ENCODE measurements around the gene SORBS2.
"Not testable (repeated sequence)": the region's sequence is repeated elsewhere in the genome, so short reads cannot be mapped to it uniquely, and the experiment has no call there.

SORBS2 gene

DNA sequence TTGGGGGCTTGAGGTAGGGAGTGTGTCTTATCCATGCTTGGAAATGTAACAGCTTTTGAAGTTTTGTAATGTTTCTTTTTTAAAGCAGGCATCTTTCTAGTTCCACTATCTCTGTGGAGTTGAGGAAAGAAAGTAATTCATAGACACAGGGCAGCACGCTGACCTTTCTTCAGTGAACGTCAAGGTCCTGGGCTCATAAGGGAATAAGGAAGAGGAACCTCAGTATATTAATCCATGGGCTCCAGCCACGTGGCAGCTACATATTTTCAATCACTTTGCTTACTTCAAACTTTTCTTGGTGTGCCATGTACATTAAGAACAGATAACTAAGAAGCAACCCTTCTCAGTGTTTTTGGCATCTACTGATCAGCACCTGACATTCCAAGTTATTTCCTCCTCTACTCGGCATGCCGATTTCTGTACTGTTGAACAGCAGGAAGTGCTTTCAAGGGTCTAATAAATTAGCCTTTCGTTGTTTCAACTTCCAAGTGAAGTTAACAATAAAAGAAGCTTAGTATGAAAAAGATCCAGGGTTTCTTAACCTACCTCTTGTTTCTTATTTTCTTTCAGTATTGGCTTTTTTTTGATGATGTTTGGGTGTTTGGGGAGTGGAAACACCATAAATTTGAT, 88.2 kb downstream of the SORBS2 start:
- Histone ChIP-seq H3K4me3 (no peak overlapping the region), H3K27ac (peak overlapping the region in 5 of 21 experiments; percentile 3 to 42 (median 10))

DNA sequence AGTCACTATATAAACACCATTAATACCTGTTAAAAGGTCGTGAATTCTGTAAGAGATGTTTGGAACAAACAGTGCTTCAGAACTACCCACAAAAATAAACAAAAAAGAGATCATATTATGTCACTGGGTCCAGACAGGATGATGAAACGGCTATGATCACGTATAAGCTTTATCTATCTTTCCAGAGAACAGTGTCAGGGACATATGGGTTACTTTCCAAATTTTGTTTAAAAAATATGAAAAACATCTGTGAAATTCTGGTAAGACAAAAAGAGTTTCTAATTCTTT, 90.0 kb downstream of the SORBS2 start:
- peak overlapping the region in 2 of 21 experiments; percentile 26 to 68 for H3K27ac ChIP-seq

DNA sequence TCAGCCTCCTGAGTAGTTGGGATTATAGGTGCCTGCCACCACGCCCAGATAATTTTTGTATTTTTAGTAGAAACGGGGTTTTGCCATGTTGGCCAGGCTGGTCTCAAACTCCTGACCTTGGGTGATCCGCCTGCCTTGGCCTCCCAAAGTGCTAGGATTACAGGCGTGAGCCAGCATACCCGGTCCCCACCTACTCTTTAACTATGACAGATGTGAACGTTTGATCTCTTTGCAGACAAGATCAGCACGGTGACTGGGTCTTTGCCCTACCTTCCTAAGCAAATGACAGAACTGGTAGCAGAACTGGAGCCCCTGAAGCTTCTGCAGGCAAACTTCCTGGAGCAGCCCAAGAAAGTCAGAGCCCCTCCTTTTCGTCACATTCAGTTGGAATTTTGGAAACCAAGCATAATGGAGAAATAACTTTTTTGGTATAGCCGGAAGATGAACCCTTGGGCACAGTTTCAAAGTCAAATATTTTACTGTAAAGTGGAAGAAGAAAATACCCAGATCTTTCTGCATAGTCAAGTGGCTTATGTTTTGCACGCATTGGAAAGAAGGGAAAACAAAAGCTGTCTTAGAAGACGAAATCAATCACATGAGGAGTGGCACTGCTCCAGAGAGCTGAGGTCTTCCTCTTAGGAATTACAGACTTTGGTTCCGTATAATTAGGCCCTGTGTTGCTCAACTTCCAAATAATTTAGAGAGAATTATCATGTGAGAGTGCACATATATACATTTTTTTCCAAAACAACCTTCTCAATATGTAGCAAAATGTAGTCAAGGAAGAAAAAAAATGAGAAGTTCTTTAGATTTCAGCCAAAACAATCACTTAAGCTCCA, 90.6 kb downstream of the SORBS2 start:
- peak overlapping the region in 3 of 21 experiments; percentile 26 to 68 (median 33) for H3K27ac ChIP-seq
- H3K4me3 ChIP-seq = no peak overlapping the region

More for the DNA sequence above, 90.0 kb downstream of the SORBS2 start:
- H3K4me3 ChIP-seq = no peak overlapping the region

DNA sequence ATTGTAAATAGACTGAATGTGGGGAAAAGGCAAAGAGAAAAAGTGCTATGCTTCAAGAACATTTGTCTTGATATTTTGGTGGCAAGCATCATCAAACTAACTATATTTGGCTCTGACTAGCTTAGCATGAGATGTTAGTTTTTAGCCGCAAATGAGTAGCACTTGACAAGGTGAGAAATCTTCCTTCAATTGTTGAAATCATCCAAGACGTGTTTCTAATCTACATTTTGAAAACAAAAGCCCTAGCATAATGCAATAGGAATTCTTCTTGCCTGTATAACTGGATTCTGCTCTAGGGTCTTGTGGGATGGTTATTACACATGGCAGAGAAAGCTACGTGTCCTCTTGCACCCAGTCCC, 92.5 kb downstream of the SORBS2 start:
- Histone ChIP-seq H3K4me3 (no peak overlapping the region), H3K27ac (no peak overlapping the region)

DNA sequence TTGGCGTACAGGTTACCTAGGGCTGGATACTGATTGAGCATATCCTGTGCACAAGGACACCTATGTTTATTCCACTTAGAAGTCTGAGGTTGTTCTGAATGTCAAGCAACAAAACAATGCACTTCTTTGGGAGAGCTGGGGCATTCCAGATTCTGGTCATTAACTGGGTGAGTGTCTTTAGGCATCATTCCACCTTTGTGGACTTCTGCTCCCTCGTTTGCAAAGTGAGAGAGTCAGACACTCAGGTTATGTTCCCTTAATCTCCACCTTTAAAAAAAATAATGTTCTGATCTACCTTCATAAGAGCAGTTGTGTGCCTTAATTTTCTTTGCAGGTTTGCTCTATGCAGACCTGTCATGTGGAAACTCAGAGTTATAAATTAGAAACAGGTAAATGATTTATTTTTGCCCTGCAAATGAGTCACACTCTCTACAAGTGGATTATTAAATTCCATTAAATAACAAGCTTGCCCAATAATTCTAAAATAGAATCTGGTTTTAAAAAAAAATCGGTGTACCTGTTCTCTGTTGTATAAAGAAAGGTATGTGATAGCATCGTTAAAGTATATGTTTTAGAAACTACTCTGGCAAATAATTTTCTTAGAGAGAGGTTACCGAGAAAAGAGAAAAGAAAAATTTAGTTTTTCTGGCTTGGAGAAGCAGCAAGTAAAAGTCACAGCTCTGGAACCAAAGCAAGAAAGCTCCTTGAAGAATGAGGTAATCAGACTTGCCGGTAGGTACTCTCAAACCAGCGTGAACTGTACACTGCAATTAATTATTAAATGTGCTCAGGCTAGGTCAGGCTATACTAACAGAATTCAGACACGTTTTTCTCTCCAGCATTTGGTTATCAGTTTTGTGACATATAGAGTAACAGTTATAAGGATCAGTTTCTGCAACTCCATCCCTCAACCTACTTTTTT, 93.2 kb downstream of the SORBS2 start:
- H3K27ac ChIP-seq = no peak overlapping the region

DNA sequence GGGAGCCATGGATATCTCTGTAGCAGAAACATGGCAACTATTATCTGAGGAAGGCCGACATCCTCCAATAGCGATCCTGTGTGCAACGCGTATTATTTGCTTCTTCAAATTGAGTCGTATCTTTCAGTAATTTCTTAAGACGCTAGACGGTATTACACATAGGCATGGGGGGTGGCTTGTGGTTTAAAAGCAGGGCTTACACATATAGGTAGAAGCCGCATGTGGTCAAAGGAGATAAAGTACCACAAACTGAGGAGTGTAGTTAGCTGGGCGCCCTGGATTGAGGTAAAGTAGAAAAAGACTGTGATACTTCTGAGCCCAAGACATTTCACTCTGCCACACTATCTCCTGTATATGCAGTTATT, 94.6 kb downstream of the SORBS2 start:
- Histone ChIP-seq H3K27ac (no peak overlapping the region), H3K4me3 (no peak overlapping the region)

More for the DNA sequence above, 93.2 kb downstream of the SORBS2 start:
- no peak overlapping the region for H3K4me3 ChIP-seq

DNA sequence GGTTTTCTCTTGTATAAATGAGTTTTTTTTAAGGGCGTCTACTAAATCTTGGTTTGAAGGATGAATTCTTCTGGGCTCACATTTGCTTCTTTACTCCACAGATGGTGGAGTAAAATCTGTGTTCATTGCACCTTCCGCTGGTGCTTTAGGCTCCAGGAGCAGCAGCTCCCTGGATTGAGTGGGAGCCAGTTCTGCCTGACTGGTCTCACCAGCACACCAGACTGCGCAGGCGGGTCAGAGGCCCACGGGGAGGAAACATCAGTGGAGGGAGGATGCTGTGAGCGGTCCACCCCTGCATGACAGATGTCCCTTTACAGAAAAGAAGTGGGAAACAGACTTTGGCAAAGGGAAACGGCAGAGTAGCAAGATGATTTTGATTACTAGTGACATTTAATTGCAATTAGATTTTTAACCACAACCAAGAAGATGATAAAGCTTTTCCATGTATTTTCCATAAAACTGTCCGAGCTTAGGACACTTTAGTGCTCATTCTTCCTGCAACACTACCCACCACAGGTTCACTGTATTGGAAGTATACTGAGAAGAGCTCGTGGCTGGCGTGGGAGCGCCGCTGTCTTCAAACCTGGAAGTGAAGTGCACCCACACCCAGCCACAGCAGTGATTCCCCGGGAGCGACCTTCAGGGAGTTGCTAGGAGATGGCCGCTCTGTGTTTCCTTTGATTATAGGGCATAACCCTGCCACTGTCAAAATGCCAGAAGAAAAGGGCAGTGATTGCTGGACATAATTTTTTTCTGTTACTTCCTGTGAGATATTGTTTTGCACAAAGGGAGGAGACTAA, 95.2 kb downstream of the SORBS2 start:
- Histone ChIP-seq H3K27ac (peak overlapping the region in 2 of 21 experiments; percentile 12 to 34), H3K4me3 (no peak overlapping the region)

DNA sequence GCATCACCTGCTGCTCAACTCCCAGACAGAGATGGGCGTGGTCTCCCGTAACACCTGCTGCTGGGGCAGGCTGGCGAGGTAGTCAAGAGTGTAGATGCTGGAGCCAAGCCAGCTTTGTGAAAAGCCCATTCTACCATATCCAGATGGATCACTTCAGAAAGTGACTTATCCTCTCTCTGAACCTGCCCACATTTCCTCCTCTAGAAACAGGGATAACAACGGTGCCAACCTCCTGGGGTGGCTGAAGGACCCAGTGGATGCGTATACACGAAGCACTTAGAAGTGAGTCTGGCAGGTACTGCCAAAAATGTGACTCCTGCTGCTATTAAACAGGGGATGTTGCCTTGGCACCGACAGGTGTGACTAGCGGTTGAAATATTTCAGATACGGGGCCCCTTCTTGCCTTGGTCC, 95.8 kb downstream of the SORBS2 start:
- no peak overlapping the region for H3K4me3 ChIP-seq
- H3K27ac ChIP-seq = peak overlapping the region in 3 of 21 experiments; percentile 5 to 12 (median 12)

DNA sequence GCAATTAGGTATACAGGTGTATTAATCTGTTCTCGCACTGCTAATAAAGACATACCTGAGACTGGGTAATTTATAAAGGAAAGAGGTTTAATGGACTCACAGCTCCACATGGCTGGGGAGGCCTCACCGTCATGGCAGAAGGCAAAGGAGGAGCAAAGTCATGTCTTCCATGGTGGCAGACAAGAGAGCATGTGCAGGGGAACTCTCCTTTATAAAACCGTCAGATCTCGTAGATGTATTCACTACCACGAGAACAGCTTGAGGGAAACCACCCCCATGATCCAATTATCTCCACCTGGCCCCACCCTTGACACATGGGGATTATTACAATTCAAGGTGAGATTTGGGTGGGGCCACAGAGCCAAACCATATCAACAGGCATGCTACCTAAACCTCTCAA, 97.5 kb downstream of the SORBS2 start:
- H3K4me3 ChIP-seq, H3K27ac ChIP-seq: not testable (repeated sequence)

DNA sequence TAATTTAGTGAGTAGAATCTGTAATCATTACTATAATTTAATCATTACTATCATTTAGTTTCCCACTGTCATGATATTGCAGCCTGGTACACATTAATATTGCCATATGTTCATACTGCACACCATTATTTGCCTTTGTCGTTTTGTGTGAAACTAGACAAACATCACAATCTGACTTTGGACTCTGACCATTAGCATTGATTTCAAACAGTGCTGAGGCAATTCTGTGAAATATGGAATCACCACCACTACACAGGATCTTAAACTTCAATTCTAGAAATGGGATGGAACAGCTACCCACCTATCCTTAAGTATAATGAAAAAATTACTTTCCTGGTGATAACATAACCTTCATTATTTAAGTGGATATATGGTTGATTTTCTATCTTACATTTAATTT, 98.3 kb downstream of the SORBS2 start:
- Histone ChIP-seq H3K27ac (no peak overlapping the region), H3K4me3 (no peak overlapping the region)

DNA sequence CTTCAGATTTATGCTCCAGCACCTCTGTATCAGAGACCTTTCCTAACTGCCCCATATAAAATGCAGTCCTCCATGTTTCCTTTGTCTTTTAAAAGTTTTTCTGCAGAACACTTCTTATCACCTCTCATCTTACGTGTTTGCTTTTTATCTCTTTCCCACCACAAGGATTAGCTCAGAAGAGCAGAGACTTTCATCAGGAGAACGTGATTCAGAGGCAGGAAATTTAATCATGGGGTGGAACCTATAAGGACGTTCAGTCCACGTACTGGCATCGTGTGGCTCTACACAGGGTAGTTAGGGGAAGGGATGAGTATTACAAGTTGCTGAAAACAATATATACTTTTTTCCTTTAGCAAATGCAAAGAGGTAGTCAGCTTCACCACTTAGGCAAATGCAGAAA, 98.7 kb downstream of the SORBS2 start:
- peak overlapping the region in 1 of 21 experiments; percentile 2 for H3K27ac ChIP-seq
- no peak overlapping the region for H3K4me3 ChIP-seq

DNA sequence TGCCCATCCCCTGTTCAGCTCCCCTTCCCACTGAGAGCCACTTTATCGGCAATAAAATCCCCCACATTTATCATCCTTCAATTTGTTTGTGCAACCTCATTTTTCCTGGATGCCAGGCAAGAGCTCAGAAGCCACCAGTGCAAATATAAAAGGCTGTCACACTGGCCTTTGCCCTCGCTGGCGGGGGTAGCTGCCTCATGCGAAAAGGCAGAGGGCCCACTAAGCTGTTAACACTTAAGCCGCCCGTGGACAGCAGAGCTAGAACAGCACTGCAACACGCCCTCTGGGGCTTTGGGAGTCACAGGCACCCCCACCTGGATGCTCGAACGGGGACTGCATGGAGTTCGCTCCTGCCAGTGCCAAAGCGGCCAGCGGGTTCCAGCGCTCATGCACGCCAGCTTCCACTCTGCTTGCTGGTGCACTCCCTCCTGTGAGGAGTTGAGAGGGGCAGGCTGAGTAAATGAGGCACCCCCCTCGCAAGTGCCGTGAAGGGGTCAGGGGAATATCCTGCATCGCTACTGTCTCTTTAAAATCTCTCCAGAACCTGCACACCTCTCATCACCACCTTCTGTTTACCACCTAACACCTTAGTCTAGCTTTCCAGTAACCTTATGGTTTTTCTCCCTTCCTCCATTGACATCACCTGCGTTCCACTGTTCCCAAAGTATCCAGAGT, 99.5 kb downstream of the SORBS2 start:
- peak overlapping the region in 1 of 21 experiments; percentile 2 for H3K27ac ChIP-seq
- no peak overlapping the region for H3K4me3 ChIP-seq

DNA sequence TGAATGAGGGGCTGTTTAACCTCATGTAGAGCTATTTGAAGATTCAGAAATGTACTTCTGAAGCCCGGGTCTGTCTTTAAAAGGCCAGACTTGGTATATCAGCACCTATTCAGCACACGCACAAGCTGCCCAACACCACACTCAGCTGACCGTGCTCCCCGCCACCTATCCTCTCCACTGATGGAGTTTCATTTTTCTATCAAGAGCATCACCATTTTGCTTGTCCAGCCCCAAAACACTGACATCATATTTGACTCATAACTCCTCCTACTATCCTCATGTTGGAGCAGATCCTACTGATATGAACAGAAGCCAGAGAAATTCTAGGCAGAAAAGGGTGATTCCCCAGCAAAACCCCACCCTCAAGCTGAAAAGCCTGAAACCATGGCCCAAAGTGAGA, 100.3 kb downstream of the SORBS2 start:
- Histone ChIP-seq H3K4me3 (no peak overlapping the region), H3K27ac (no peak overlapping the region)

DNA sequence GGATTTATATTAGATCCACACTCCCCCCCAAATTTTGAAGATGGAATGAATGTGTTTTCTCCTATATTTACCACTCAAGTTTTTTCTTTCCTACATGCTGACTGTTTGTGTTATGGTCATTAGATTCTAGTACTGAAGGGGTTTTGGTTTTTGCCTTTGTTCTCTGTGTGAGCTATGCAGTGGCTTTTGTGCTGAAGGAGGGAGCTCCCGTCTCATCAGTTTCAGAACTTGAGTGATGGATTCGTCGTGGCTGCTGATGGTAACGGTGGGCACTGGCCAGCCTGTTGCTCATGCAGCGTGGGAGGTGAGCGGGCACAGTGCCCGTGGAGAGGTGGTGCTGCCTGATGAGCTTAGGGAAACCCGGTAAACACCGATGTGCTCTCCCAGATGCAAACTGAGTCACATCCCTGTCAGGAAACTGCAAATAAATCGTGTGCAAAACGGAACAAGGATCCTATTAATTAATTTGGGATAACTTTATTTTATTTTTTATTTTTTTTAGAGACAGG, 101.5 kb downstream of the SORBS2 start:
- Histone ChIP-seq H3K27ac (no peak overlapping the region), H3K4me3 (no peak overlapping the region)

DNA sequence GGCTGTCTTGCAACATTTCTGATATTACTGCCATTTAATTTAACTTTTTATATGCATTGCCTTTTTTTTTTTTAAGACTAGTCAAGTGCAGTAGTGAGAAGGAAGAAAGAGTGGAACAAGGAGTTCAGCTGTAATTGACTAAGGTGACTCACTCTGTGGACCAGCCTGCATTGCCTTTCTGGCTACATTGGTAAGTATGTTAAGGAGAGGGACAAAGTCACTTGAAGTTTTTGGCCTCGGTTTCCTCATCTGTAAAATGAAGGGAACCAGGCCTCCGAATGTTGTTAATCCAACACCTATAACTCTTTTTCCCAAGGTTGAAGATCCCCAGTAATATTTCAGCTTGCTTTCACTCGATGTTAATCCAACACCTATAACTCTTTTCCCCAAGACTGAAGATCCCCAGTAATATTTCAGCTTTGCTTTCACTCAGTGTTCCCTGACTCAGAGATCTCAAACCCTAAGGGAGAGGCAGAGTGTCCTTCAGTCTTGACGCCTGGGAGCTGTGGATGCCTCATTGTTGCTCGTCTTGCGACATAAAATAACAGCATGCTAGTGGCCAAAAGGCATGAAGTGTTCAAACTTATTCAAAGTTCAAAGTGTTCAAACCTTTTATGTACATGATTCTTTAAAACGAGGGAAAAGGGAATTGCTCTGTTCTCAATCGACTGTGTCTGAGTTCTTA, 102.0 kb downstream of the SORBS2 start:
- no peak overlapping the region for H3K27ac ChIP-seq
- no peak overlapping the region for H3K4me3 ChIP-seq

DNA sequence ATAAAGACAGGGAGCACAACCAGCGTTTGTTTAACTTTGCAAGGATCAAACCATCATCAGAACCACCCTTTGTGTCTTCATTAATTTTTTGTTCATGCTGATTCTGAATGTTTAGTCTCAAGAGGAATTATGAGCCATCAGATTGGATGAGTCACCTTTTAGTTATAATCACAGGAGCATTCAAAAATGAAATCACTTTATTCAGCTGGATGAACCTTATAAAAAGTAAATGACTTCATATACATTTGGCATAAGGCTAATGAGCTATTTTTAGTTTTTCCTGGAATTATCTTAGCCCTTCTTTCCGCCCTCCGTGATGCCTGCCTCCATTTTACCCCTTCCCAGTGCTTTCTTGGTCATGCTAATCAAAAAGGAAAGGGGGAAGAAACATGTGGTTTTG, 103.6 kb downstream of the SORBS2 start:
- no peak overlapping the region for H3K4me3 ChIP-seq
- H3K27ac ChIP-seq = no peak overlapping the region

DNA sequence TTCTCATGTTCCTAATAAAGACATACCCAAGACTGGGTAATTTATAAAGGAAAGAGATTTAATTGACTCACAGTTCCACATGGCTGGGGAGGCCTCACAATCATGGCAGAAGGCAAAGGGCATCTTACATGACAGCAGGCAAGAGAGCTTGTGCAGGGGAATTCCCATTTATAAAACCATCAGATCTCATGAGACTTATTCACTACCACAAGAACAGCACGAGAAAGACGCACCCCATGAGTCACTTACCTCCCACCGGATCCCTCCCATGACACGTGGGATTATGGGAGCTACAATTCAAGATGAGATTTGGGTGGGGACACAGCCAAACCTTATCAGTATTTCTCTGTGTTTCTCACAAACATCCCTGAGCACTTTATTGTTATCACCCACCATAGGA, 104.4 kb downstream of the SORBS2 start:
- H3K27ac ChIP-seq = not testable (repeated sequence)

DNA sequence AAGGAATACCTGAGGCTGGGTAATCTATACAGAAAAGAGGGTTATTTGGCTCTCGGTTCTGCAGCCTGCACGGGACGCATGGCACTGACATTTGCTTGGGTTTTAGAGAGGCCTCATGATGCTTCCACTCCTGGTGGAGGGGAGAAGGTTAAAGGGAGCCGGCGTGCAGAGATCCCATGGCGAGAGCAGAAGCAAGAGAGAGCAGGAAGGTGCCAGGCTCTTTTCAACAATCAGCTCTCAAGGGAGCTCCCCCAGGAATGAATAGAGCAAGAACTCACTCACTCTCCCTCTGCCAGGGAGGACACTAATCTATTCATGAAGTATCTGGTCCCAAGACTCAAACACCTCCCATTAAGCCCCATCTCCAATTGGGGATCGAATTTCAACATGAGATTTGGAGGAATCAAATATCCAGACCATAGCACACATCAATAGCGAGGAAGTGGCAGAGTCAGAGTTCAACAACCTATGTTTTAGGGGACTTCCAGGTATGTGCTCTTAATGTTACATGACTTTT, 109.8 kb downstream of the SORBS2 start:
- no peak overlapping the region for H3K27ac ChIP-seq
- H3K4me3 ChIP-seq = no peak overlapping the region

More for the DNA sequence above, 104.4 kb downstream of the SORBS2 start:
- H3K4me3 ChIP-seq = not testable (repeated sequence)

All from skin epidermis (tissue), 12 donors.